SW480 (cell line): ENCODE results near the gene EMB.
"Not testable (repeated sequence)": the region's sequence is repeated elsewhere in the genome, so short reads cannot be mapped to it uniquely, and the experiment has no call there.

Experiments used
- DNase-seq: peaks from one replicate; pipeline ENCODE4 v3.0.0-alpha.2; 2016; ENCODE audit warnings: low spot score

Gene EMB

GRCh38 chr5:50440651-50441492 is at the start of gene EMB:
TSS of gene EMB (minus strand) at chr5:50441288. CDS start at chr5:50441151, 137 bp downstream.
- DNase-seq: no peak

GRCh38 chr5:50489491-50489890 is 48.4 kb upstream of the EMB start:
- not testable (repeated sequence) for DNase-seq

DNA sequence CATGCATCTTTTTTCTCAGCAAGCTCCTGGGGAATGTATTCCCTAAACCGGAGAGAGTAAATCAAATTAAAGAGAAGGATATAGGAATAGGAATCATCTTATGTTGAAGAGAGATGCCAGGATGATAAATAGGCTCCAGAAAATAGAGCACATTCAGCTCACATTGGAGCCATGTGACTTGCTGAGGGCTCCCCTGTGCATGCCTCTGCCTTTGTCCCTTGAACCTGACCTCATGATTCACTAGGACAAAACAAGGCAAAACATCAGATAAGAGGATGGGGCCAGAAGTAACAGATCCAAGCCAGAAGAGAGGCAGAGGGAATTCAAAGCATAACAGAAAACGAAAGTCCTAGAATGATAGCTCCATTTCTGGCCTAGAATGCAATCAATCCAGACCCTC is 37.7 kb upstream of the EMB start:
- DNase-seq: not testable (repeated sequence)

- DNase-seq: no peak
Observed at GRCh38 chr5:50476549-50476948, 35.5 kb upstream of the EMB start.

GRCh38 chr5:50465015-50465414 is 23.9 kb upstream of the EMB start:
- DNase-seq: not testable (repeated sequence)

GRCh38 chr5:50463726-50464125 is 22.6 kb upstream of the EMB start:
- no peak for DNase-seq

DNA sequence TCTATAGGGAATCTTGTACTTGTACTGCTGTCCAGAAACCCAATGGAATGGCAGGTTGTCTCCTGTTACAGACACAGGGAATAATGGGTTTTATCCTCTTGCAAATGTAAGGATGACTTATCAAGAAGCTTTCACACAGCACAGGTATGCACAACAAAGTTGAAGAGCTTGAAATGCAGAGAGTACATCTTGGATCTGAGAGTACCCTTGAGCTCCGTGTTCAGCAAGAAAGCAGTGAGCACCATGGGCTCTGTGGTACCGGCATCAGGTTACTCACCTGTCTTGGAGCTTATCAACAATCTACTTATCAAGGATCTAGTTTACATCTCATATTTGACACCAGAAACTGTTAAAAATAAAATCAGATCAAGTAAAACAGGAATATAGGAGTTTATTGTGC is 22.0 kb upstream of the EMB start:
- no peak for DNase-seq

DNA sequence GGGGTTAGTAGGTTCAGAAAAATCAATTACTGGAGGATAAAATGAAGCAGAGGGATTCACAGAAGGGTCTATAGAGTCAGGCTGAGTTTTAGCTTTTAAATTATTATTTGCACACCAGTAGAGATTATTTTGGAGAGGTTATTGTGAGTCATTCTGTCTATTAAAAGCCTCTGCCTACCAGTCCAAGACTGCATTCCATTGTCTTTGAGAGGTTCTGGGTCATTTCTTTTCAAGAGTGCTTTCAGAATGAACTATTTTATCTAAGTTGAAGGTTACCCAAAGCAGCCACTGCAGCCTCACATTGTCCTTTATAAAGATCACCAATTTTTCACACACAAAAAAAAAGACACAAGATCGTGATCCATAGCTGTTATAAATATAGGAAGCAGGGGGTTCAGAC is 21.5 kb upstream of the EMB start:
- not testable (repeated sequence) for DNase-seq

- DNase-seq: not testable (repeated sequence)
Observed at GRCh38 chr5:50458372-50458771, 17.3 kb upstream of the EMB start.

DNA sequence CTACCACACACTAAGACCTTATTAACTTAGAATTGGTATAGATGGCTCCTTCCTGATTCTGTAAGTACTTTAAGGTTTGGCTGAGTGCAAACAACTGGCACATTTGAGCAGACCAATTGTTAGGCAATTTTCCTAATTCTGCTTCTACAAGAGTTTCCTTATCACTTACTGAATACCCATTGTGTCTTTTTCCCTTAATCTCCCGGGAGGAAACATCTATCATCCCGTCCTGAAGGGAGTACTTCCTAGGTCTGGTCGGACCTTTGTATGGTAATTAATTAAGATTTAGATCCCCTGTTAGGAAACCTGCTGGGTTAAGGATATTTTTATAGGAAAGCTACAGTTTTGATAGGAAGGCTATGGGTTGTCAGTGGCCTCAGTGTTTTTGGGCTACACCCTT is 8.2 kb upstream of the EMB start:
- not testable (repeated sequence) for DNase-seq

GRCh38 chr5:50447941-50448340 is 6.9 kb upstream of the EMB start:
- no peak for DNase-seq

GRCh38 chr5:50447228-50447627 is 6.1 kb upstream of the EMB start:
- no peak for DNase-seq

GRCh38 chr5:50445296-50445949 is 4.3 kb upstream of the EMB start:
- DNase-seq: no peak

DNA sequence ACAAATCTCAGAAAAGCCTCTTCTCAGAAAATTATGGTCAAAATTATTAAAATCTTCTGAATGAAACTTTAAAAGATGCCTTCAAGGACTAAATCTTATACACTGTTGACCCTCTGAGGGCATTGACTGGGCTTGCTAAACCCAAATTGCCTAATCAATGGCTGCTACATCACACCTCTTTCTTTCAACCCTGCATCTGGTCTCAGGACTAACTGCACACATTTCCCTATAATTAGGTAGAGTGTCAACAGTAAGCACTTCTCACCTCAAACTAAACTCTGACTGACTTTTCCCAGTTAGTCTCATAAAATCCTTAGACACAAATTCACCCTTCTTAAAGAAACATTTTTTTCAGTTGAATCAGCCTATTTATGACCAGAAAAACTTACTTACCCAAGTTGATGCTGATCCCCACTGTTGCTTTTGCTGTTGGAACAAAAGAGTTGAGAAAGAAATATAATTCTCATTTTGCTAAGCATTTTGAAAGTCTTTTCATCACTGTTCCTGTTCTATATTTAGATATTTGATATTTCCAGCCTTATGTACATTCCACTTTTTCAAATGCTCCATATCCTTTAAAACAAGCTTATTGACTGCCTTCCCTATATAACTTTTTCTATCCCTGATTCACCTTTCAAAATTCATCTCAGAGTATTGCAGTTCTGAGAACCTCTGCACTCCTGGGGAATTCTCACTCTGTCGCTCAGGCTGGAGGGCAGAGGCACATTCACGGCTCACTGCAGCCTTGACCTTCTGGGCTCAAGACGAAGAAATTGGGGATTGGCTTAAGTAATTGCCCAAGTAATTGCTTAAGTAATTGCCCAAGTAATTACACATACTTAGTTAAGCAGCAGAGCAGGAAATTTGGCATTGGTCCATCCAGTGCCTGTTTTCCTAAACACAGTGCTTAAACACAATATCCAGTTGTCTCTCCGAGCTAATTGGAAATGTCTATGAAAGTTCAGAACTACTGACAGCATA is 1.8 kb upstream of the EMB start:
- DNase-seq: not testable (repeated sequence)

- DNase-seq: no peak
Observed at GRCh38 chr5:50441493-50441955, 436 bp upstream of the EMB start.

- no peak for DNase-seq
Observed at GRCh38 chr5:50439221-50439620, 1.9 kb downstream of the EMB start.

DNA sequence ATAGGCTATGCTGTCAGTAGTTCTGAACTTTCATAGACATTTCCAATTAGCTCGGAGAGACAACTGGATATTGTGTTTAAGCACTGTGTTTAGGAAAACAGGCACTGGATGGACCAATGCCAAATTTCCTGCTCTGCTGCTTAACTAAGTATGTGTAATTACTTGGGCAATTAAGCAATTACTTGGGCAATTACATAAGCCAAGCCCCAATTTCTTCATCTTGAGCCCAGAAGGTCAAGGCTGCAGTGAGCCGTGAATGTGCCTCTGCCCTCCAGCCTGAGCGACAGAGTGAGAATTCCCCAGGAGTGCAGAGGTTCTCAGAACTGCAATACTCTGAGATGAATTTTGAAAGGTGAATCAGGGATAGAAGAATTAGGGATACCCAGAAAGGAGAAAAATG is 3.0 kb downstream of the EMB start:
- DNase-seq: not testable (repeated sequence)

- DNase-seq: no peak
Observed at GRCh38 chr5:50435168-50435567, 5.9 kb downstream of the EMB start.

- DNase-seq: not testable (repeated sequence)
Observed at GRCh38 chr5:50431133-50431904, 9.8 kb downstream of the EMB start.

DNA sequence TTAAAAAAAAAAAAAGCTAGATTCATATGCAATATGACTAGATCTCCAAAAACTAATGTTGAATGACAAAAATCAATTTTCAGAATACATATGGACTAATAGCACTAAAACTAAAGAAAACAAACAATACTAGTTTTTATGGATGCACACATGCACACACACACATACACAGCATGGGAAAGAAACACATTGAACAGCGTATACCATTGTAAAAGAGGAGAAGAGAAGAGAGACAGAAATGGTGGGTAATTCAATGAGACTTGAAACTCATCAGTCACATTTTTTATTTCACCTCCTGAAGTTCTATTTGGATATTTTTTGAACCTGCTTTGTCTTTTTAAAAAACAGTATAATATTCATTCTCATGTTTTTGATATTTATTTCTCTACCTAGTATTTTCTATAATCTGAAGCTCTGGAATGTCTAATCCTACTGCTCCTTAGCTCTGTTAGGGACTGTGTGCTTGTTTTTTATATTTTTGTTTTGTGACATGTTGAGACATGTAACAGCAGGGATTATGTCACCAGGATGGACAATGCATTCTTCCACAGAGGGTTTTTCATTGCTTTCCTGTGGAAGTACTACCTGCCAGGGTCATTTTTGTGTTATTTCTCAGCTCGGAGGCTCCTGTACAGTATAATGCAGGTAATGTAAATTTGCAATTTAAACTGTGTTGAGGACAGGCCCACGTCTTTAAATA is 17.8 kb downstream of the EMB start:
- not testable (repeated sequence) for DNase-seq
